A549 (cell line): ENCODE data around the gene RUNDC3A.

Experiments
- CTCF ChIP-seq: fragments of >200 bp; sonication (Bioruptor Twin); formaldehyde crosslinking; IDR thresholded peaks from 3 replicates; pipeline ENCODE4 v1.5.1; 2016
- POLR2A ChIP-seq: IDR thresholded peaks from 2 replicates; pipeline ENCODE4 v1.6.1; 2012; ENCODE audit warnings: mild to moderate bottlenecking, low read length
- ZFP36 ChIP-seq: fragments of 450-650 bp; IDR thresholded peaks from 2 replicates; pipeline ENCODE4 v1.6.1; 2014; ENCODE audit warnings: borderline replicate concordance; ENCODE audit not compliant: partially characterized antibody

- TF ChIP-seq CTCF = no peak
- no peak for TF ChIP-seq ZFP36
- TF ChIP-seq POLR2A = no peak
Observed at GRCh38 chr17:44353672-44354331, 45.4 kb downstream of the RUNDC3A start.
